Ascending aorta (tissue), 2 donors: ENCODE data around the gene NR2F2. TPM values are rescaled to one million over a fixed set of nuclear protein-coding genes. Genes with fewer than 3 reads are reported as not detected.

Source experiments
- DNase-seq, 2 donors: peaks; one replicate each; pipeline ENCODE4 v3.0.0-alpha.2; 2019; ENCODE audit warnings: low spot score in 2 of 2
- H3K27ac ChIP-seq, 2 donors: fragments of 200-600 bp; sonication (generic); one replicate each; pipeline ENCODE4 v1.5.1; 2016 to 2017; ENCODE audit warnings: mild to moderate bottlenecking in 1 of 2
- H3K27me3 ChIP-seq: fragments of 200-600 bp; sonication (generic); one replicate; pipeline ENCODE4 v1.5.1; 2017
- H3K36me3 ChIP-seq, 2 donors: fragments of 200-600 bp; sonication (generic); one replicate each; pipeline ENCODE4 v1.5.1; 2016
- H3K4me1 ChIP-seq, 2 donors: fragments of 200-600 bp; sonication (generic); one replicate each; pipeline ENCODE4 v1.5.1; 2016 to 2017; ENCODE audit warnings: mild to moderate bottlenecking in 1 of 2
- H3K4me3 ChIP-seq, 2 donors: fragments of 200-600 bp; sonication (generic); one replicate each; pipeline ENCODE4 v1.5.1; 2016 to 2017; ENCODE audit warnings: mild to moderate bottlenecking in 1 of 2
- H3K9me3 ChIP-seq, 2 donors: fragments of 200-600 bp; sonication (generic); one replicate each; pipeline ENCODE4 v1.5.1; 2016
- CTCF ChIP-seq, 3 experiments: fragments of 200-600 bp in 2 of 3; fragments of 450-650 bp in 1 of 3; sonication (generic) in 2 of 3; IDR thresholded peaks; one replicate each; pipeline ENCODE4 v1.5.1; 2016 to 2019; ENCODE audit warnings: antibody characterized with exemption in 3 of 3, mild to moderate bottlenecking in 1 of 3, moderate library complexity in 1 of 3
- intact Hi-C: fragments of 100-400 bp; cut with DNase I; formaldehyde crosslinking; loops from one replicate; pipeline ENCODE4 v1.15.1; 2023
- total RNA-seq: library from RNA; depleted of rRNA; stranded (reverse); fragments of >200 nt; gene quantifications from one replicate; pipeline ENCODE4 v1.1.0, GENCODE V29; 2016

Gene NR2F2
- total RNA-seq, 1 donor from 2014 or later: 126 TPM

- no peak overlapping the region for H3K27ac ChIP-seq
- intact Hi-C loops: no loop called here
- DNase-seq: no peak
- H3K4me3 ChIP-seq: no peak overlapping the region
- peaks cover 0 to 6% of the 10 kb centered on the region in 2 donors for H3K9me3 ChIP-seq
- no peaks in the 10 kb centered on the region for H3K4me1 ChIP-seq
- no peak for TF ChIP-seq CTCF (IDR thresholded peaks at IDR 0.05)
- H3K27me3 ChIP-seq: no peaks in the 10 kb centered on the region
- no peaks in the 10 kb centered on the region for H3K36me3 ChIP-seq
Observed at GRCh38 chr15:96381463-96381862, 51.0 kb downstream of the NR2F2 start.

GRCh38 chr15:96385195-96385594 is 54.7 kb downstream of the NR2F2 start:
- H3K4me3 ChIP-seq: no peak overlapping the region
- H3K27ac ChIP-seq: no peak overlapping the region
- no peaks in the 10 kb centered on the region for H3K27me3 ChIP-seq
- intact Hi-C loops: no loop called here
- no peaks in the 10 kb centered on the region for H3K4me1 ChIP-seq
- DNase-seq: no peak
- no peak for TF ChIP-seq CTCF (IDR thresholded peaks at IDR 0.05)
- H3K9me3 ChIP-seq: peaks cover 0 to 6% of the 10 kb centered on the region in 2 donors
- H3K36me3 ChIP-seq: no peaks in the 10 kb centered on the region

- Histone ChIP-seq H3K4me1 (no peaks in the 10 kb centered on the region), H3K4me3 (no peak overlapping the region), H3K9me3 (peaks cover 0 to 6% of the 10 kb centered on the region in 2 donors), H3K36me3 (no peaks in the 10 kb centered on the region), H3K27ac (no peak overlapping the region), H3K27me3 (no peaks in the 10 kb centered on the region)
- intact Hi-C loops: no loop called here
- TF ChIP-seq CTCF (IDR thresholded peaks at IDR 0.05): no peak
- DNase-seq: no peak
Observed at GRCh38 chr15:96388673-96389072, 58.2 kb downstream of the NR2F2 start.
